GM18861 (cell line): Measurements from ENCODE around the gene ICOS.
A peak's percentile ranks its signal among the peaks of the same experiment; 100 is the strongest.
"Not testable (repeated sequence)": the region's sequence is repeated elsewhere in the genome, so short reads cannot be mapped to it uniquely, and the experiment has no call there.

ENCODE experiments used
- ATAC-seq: cut with Tn5 transposase; IDR thresholded peaks from one replicate; pipeline ENCODE4 v1.9.1; 2021; ENCODE audit not compliant: unreplicated experiment

The ICOS gene

DNA sequence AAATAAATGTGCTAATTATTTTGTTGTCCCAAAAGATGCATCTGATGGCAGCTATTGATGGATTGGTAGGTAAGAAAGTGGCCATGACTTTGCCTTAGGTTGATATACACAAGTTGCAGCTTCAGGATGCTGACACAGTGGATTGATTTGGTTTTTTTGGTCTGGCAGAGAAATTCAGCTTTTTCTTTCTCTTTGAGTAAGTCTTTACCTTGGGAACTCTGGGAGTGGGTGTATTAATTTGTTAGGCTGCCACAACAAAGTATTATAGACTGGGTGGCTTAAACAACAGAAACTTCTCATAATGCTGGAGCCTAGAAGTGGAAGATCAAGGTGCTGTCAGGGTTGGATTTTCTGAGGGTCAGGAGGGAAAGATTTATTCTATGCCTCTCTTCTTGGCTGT, 19.8 kb upstream of the ICOS start:
- ATAC-seq: no peak

DNA sequence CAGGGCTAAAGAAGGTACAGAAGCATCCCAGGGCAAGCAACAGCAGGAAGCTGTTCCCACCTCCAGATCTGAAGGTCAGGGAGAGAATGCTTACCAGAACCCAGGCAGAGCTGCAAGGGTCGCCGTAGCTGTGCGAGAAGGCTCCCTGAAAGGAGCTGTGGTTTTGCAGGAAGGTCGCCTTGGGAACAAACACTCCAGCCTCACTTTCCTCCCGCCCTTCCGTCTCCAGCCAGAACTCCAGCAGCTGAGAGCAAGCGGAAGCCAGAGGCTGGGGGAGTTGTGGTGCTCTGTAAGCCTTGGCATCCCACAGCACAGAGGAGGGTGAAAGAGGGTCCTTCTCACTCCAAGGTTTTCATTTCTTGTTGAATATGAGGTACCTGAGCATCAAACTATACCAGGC, 18.3 kb upstream of the ICOS start:
- no peak for ATAC-seq

DNA sequence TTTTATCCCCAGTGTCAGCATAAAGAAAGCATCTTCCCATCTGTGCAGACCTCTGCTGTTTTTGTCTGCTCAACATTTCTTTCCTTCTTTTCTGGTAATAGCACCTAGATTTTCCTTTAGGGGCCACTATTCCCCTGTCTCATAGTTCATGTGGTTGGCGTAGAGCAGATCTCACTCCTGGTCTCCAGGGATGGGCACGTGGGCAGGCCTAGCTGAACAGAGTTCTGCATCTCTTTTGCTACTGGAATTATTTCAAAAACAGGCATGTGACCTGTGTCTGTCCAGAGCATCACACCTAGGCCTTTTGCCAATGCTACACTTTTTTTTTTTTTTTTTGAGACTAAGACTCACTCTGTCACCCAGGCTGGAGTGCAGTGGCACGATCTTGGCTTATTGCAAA, 17.7 kb upstream of the ICOS start:
- ATAC-seq: no peak

DNA sequence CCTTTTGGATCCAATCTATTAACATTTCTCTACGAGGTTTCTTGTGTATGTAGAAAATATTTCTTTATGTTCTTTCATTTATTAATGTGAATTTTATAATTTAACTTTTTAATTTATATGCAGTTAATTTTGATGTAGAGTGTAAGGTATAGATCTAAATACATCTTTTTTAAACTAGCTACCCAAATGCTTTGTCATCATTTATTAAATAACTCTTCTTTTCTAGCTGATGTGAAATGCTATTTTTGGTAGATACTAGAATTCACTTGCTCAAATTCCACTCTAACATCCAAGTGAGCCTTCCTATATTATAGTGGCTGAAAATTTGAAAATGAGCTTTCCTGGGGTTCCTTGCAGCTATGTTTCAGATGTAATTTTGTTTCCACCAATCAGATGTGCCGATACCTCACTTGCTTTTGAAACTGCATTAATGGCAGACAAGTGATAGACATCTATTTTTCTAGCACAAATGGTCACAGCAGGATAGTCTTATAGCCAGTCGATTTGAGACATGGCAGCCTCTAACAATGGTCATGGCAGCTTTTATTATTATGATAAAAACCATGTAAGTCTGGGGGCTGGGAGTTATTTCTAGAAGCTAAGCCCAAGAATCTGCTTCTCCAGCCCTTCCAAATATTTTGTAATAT, 10.9 kb upstream of the ICOS start:
- no peak for ATAC-seq

DNA sequence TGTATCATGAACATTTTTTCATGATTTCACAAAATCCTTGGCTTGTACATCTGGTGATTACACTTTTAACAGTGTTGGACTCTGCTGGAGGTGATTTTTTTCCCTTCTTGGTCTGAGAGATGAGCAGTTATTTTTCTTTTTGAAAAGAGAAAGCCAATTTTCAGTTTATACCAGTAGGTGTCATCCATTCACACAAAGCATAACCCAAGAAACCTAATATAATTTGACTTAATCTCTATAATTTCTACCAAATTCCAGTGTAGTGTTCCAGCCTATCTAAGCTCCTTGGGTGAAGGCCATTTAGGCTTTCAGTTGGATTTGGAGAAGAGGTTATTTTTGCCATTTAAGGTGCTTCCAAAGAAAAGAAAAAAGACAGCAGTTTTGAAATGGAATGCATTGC, 7.7 kb upstream of the ICOS start:
- no peak for ATAC-seq

DNA sequence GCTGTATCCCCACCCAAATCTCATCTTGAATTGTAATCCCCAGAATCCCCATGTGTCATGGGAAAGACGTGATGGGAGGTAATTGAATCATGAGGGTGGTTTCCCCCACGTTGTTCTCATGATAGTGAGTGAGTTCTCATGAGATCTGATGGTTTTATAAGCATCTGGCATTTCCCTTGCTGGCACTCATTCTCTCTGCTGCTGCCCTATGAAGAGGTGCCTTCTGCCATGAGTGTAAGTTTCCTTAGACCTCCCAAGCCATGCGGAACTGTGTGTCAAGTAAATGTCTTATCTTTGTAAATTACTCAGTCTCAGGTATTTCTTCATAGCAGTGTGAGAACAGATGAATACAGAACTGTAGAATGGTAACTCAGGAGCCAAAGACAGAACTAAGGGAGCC, 5.3 kb upstream of the ICOS start:
- not testable (repeated sequence) for ATAC-seq

DNA sequence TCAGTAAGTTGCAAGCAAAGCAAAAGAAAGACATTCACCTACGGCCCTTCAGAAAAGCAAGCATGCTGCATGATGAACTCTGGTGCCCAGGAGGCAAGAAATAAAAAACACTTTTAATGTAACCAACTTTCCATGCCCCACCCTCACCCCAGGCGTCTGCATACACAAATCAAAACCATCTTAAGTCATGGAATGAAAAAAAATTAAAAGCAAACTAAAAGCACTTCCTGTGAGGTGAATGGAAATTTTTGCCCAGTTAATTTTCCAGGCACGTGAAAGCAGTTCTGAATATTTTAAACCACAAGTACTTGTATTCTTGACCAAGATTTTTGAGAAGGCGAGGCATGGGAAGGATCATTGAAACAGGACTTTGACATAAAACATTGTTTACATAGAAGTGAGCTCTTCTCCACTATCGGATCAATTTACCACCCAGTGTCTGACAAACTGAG, 2.5 kb upstream of the ICOS start:
- ATAC-seq: no peak

DNA sequence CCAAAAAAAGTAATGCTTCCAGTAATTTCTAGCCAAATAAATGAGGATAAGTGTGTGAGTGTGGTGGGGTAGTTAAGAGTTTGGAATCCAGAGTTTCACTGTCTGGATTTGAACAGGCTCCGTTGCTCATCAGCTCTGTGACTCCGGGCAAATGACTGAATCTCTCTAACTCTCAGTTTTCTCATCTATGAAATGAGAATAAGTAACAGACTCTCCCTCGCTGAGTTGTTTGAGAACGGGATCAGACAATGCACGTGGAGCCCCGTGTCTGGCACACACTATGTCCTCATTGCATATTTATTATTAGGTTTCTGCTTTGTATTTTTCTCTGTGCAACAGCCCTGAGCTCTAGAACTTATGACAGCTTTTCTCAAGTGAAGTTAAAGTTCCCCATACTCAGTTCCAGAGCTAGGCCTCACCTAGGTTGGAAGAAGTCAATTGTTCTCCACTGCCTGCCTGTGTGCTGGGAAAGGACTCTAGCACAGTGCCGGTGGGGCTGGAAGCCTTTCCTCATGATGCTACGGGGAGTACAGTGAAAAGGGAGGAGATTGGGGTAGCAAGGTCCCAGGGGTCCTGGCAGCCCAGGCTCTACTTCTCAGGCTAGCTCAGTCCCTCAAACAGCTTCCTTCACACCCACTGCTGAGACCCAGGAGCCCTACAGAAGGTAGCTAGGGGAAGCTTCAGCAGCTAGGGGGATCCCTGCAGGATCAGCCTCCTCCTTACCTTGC, 1.7 kb upstream of the ICOS start:
- no peak for ATAC-seq

DNA sequence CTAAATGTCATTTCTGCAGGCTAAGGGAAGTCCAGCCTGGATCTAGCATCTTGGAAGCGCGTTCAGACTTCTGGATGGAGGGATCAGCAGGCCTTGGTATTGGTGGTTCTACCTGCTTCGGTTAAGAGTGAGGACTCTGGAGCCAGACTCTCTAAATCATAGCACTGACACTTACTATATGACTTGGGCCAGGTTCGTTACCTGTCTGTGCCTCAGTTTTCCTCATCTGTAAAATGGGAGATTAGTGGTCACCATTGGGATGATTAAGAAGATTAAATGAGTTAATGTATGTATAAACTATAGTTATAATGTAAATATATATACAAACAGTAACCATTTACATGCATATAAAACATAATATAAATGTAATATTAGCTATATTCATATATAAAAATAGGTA, 995 bp upstream of the ICOS start:
- ATAC-seq: no peak

DNA sequence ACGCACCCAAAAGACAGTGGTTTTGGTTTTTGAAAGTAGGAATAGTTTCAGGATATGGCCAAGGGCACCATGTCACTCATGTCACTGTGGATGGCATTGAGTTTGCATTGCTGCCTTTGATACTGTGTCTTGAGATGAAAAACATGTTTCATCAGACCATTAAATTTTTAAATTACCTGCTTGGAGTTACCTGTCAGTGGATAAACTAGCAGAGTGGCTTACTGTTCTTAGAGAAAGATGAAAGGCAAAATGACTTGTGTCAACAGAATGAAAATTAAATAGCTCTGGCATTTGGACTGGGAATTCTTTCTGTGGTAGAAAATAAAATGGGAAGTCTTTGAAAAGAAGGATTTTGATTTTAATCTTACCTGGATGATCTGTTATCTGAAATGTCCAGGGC, 386 bp downstream of the ICOS start:
- no peak for ATAC-seq

DNA sequence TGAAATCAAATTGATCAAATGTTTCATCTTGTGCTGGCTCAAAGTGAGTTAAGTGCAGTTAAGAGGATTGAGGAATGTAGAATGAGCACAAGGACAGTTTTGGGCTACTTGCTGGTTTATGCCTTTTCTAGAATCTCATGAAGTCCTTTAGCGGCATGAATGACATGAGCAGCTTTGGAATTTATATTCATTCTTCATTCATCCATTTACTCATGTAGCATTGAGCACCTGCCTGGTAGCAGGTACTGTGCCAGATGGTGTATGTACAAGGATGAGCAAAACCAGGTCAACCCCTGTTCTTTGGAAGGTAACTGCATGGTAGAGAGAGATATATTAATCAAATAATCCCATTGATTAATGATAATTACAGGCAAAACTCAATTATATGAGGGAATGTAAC, 1.2 kb downstream of the ICOS start:
- ATAC-seq: no peak

DNA sequence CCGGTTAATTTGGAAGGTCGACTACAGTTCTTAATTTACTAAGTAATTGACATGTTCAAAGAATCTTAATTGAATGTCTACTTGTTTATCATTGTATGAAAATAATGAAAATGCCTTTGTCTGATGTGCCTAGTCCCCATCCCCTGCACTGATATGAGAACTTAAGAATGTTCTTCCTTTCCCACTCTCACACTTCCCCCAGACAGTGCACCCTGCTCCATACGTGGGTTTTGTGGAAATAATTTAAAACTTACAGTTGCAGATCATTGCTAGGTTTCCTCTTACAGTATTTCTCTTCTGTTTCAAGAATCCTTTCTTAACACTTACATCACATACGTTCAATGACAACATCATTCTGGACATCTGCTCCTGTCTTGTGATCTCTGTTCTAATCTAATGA, 3.5 kb downstream of the ICOS start:
- no peak for ATAC-seq

DNA sequence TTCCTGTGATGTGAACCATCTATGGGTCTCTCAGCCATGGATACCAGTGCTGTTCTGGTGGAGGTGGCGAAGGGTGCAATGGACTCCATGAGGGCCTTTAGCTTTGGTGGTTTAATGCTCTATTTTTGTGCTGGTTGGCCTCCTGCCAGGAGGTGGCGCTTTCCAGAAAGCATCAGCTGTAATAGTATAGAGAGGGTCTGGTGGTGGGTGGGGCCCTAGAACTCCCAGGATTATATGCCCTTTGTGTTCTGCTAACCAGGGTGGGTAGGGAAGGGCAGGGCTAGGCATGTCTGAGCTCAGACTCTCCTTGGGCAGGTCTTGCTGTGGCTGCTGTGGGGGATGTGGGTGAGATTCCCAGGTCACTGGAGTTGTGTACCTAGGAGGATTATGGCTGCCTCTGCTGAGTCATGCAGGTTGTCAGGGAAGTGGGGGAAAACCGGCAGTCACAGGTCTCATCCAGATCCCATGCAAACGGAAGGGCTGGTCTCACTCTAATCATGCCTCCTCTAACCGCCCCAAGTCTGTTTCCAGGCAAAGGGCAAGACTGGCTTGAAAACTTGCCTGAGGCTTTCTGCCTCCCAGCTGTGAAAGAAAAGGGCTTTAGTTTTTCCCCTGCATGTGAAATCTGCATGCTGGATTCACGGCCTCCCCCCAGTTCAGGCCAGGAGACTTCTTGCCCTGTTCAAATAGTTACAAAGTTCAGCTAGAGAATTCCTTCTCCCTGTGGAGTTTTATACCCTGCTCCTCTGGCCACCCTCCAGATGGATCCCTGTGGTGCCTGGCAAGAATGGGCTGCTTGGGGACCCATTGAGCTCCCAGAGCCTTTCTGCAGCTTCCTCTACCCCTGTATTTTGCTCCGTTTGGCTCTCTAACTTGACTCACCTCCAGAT, 7.2 kb downstream of the ICOS start:
- not testable (repeated sequence) for ATAC-seq

DNA sequence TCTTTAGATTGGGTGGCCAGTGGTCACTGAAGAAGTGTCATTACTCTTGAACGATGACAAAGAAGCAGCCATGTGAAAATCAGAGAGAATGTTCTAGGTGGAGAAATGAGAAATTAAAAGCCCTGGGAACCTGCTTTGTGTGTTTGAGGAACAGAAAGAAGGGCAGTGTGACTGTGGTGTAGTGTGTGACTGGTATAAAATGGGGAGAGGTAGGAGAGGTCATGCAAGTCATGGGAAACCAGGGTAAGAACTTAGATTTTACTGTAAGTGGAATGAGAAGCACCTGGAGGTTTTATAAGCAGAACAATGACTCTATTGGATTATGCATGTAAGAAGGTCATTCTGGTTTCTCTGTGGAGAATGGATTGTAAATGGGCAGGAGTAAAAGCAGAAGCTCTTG, 12.2 kb downstream of the ICOS start:
- peak; percentile 50 for ATAC-seq

DNA sequence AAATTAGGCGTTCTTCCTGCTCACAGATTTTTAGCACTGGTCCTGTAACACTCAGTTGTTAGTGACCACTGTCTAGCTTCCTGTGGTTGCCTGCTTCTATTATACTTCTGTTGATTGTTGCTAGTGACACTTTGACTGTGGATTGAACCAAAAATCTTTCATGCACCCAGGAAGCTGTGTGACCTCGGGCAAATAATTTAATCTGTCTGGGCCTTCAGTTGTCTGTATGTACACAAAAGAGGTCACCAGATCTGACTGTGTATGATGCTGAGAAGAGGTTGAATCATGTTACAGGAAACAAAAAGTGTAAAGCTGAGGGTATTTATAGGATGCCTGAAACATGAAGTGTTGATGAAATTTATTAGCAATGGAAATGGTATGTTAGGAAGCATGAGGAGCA, 12.7 kb downstream of the ICOS start:
- ATAC-seq: peak; percentile 31

DNA sequence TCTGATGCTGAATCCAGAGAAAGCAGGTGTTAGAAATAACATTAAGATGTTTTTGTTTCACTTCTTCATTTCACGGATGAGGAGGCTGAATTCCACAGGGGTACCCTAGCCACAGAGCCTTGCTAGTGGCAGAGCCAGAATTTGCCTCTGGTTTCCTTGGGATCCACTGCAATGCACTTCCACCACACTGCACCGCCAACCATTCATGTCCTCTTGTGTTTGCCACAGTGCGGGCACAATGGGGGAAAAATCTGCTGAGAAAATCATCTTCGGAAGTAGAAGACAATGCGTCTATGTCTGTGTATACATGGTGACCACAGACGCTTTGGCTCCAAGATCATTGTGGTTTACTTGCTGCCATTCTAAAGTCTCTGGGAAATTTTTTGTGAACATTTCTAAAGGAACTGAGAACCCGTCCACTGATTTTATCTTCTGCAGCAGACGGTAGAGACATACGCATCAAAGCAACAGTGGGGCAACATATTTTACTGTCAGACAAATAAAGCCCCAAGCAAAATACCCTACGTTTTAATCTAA, 14.9 kb downstream of the ICOS start:
- peak; percentile 27 for ATAC-seq

DNA sequence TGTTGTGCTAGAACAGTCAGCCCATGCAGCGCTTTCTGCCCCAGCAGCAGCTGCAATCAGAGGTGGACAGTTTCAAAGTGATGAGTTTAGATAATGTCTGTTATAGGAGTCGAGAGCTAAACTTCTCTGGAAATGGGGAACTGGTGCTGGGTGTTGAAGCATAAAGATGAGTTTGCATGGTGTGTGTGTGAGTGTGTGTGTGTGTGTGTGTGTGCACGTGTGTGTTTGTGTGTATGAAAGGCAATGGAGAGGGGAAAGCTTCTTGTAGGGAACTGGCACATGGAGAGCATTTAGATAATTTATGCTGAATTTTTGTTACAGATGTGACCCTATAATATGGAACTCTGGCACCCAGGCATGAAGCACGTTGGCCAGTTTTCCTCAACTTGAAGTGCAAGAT, 22.7 kb downstream of the ICOS start:
- no peak for ATAC-seq

DNA sequence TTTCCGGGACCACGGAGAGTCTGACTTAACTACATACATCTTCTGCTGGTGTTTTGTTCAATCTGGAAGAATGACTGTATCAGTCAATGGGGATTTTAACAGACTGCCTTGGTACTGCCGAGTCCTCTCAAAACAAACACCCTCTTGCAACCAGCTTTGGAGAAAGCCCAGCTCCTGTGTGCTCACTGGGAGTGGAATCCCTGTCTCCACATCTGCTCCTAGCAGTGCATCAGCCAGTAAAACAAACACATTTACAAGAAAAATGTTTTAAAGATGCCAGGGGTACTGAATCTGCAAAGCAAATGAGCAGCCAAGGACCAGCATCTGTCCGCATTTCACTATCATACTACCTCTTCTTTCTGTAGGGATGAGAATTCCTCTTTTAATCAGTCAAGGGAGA, 23.1 kb downstream of the ICOS start:
- no peak for ATAC-seq

DNA sequence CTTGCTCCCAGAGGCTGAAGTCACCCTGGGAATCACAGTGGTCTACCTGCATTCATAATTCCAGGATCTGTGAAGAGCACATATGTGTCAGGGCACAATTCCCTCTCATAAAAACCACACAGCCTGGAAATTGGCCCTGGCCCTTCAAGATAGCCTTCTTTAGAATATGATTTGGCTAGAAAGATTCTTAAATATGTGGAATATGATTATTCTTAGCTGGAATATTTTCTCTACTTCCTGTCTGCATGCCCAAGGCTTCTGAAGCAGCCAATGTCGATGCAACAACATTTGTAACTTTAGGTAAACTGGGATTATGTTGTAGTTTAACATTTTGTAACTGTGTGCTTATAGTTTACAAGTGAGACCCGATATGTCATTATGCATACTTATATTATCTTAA, 24.2 kb downstream of the ICOS start:
- ATAC-seq: no peak

DNA sequence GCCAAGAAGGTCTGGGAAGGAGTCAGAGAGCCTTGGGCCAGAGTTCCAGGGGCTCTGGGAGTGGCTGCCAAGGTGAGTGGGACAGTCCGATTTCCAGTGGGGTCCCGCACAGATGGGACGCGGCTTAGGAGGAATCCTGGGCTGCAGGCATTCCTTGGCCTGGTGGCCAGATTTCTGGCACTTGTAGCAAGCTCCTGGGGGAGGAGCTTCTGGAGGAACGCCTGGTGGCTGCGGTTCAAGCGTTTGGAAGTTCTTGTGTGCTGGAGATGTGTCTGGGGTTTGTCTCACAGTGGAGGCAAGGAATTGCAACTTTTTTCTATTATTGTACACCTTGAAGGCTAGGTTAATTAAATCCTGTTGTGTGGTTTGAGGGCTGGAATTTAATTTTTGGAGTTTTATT, 28.6 kb downstream of the ICOS start:
- ATAC-seq: not testable (repeated sequence)

DNA sequence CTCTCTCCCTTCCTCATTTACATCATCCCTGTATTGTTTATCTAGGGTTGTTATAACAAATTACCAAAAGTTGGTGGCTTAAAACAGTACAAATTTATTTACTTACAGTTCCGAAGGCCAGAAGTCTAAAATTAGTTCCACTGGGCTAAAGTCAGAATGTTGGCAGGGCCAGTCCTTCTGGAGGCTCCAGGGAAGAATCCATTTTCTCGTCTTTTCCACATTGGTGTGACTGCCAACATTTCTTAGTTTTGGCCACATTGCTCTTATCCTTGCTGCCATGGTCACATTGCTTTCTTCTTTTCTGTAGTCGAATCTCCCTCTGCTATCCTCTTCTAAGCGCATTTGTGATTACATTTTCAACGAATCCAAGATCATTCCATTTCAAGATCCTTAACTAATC, 34.7 kb downstream of the ICOS start:
- ATAC-seq: no peak

DNA sequence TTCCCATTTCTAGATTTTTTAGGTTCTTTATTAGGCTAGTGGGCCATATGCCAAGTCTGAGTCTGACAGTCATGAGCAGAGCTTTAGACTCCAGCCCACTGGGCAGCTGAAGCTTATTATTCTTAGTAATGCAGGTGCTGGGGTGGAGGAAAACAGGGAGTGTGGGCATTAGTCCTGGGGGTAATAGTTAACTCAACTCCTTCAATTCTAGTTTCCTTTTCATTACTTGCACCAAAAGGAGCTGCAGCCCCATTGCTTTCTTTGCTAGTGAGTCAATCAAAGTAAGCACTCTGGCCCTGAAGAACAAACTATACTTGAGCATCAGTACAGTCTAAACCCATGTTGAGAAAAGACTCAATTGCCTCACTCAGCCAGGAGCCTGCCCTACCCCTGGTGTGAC, 35.5 kb downstream of the ICOS start:
- ATAC-seq: peak; percentile 68
